GM12891 (cell line): ENCODE measurements around the gene PHRF1.

Source experiments
- PAX5 ChIP-seq: IDR thresholded peaks from 2 replicates; pipeline ENCODE4 v1.6.1; 2011; ENCODE audit warnings: low read length, moderate library complexity, mild to moderate bottlenecking; ENCODE audit not compliant: insufficient read depth, severe bottlenecking
- POLR2A ChIP-seq: IDR thresholded peaks from 2 replicates; pipeline ENCODE4 v1.6.1; 2011; ENCODE audit warnings: low read depth, low read length, control low read depth
- POLR2AphosphoS5 ChIP-seq: IDR thresholded peaks from 2 replicates; pipeline ENCODE4 v1.6.1; 2011; ENCODE audit warnings: low read depth, low read length, control low read depth
- POU2F2 ChIP-seq: IDR thresholded peaks from 2 replicates; pipeline ENCODE4 v1.6.1; 2011; ENCODE audit warnings: low read depth, mild to moderate bottlenecking, control low read depth, low read length, moderate library complexity

DNA sequence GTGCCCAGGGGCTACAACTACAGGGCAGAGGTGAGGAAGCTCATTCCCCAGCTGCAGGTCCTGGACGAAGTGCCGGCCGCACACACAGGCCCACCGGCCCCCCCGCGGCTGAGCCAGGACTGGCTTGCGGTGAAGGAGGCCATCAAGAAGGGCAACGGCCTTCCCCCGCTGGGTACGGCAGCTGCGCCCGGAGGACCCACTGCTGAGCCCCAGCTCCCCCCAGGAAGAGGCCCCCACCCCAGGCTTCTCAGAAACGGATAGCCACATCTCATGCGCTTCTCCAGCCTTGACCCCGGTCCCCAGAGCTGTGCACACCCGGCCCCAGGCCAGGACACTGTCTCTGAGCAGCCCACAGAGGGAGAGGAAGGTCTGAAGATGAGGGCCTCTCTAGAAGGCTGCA is 25.1 kb upstream of the PHRF1 start:
- no peak for TF ChIP-seq POLR2A
- no peak for TF ChIP-seq POLR2AphosphoS5
- TF ChIP-seq POU2F2: no peak
- no peak for TF ChIP-seq PAX5
